ENCODE results near the gene CEP164. TPM values are rescaled to one million over a fixed set of nuclear protein-coding genes. Genes with fewer than 3 reads are reported as not detected.
"Not testable (repeated sequence)": the region's sequence is repeated elsewhere in the genome, so short reads cannot be mapped to it uniquely, and the experiment has no call there.

CEP164 gene
- total and polyA plus RNA-seq, 7 donors = 2.0 to 12.4 (median 5.7) TPM

DNA sequence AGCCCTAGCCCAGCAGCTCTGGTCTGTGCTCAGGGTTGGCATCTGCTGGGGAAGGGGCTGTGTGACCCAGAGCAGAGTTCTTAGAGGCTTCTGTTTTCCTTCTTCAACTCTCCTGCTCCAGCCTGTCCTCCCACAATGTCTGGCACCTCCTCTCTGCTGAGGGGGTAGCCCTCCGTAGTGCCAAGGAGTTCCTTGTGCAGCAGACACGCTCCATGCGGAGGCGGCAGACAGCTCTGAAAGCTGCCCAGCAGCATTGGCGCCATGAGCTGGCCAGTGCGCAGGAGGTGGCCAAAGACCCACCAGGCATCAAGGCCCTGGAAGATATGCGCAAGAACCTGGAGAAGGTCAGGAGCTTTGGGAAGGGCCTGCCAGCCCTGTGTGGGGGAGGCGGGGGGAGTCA lies 69.3 kb downstream of the CEP164 start:
- intact Hi-C loops (cut with DNase I) = no loop called here
- WGBS, 3 donors = 97 to 99% (median 98%) methylated on average over 8 of the region's 8 CpGs
- ATAC-seq = no peak

DNA sequence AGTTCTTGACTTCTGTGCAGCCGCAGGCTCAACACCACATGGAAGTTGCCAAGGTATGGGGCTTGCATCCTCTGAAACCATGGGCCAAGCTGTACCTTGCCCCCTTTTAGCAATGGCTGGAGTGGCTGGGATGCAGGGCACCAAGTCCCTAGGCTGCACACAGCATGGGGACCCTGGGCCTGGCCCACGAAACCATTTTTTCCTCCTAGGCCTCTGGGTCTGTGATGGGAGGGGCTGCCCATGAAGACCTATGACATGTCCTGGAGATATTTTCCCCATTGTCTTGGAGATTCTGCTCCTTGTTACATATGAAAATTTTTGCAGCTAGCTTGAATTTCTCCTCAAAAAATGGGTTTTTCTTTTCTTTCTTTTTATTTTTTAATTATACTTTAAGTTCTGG lies 71.0 kb downstream of the CEP164 start:
- H3K27ac ChIP-seq; DNase-seq; H3K9me3 ChIP-seq; ATAC-seq; H3K27me3 ChIP-seq (ENCODE audit: insufficient read depth in 3 of 3, low read length in 2 of 3); H3K4me3 ChIP-seq; H3K4me1 ChIP-seq; intact Hi-C loops (cut with DNase I): not testable (repeated sequence)
- peaks cover 0 to 59% of the 10 kb centered on the region in 2 donors for H3K36me3 ChIP-seq (ENCODE audit: insufficient read depth in 1 of 2, low read depth in 1 of 2)
- 94 to 99% (median 98%) methylated on average over 2 of the region's 2 CpGs for WGBS, 3 donors

More for the DNA sequence above, 69.3 kb downstream of the CEP164 start:
- Histone ChIP-seq H3K4me1 (no peaks in the 10 kb centered on the region), H3K36me3 (ENCODE audit: insufficient read depth in 1 of 2, low read depth in 1 of 2) (peaks cover 0 to 68% of the 10 kb centered on the region in 2 donors), H3K27me3 (ENCODE audit: insufficient read depth in 3 of 3, low read length in 2 of 3) (no peaks in the 10 kb centered on the region), H3K27ac (no peak overlapping the region), H3K9me3 (no peaks in the 10 kb centered on the region), H3K4me3 (no peak overlapping the region)
- no peak for DNase-seq
- TF ChIP-seq, protein P1, sequence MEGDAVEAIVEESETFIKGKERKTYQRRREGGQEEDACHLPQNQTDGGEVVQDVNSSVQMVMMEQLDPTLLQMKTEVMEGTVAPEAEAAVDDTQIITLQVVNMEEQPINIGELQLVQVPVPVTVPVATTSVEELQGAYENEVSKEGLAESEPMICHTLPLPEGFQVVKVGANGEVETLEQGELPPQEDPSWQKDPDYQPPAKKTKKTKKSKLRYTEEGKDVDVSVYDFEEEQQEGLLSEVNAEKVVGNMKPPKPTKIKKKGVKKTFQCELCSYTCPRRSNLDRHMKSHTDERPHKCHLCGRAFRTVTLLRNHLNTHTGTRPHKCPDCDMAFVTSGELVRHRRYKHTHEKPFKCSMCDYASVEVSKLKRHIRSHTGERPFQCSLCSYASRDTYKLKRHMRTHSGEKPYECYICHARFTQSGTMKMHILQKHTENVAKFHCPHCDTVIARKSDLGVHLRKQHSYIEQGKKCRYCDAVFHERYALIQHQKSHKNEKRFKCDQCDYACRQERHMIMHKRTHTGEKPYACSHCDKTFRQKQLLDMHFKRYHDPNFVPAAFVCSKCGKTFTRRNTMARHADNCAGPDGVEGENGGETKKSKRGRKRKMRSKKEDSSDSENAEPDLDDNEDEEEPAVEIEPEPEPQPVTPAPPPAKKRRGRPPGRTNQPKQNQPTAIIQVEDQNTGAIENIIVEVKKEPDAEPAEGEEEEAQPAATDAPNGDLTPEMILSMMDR (IDR thresholded peaks at IDR 0.05) = no peak

DNA sequence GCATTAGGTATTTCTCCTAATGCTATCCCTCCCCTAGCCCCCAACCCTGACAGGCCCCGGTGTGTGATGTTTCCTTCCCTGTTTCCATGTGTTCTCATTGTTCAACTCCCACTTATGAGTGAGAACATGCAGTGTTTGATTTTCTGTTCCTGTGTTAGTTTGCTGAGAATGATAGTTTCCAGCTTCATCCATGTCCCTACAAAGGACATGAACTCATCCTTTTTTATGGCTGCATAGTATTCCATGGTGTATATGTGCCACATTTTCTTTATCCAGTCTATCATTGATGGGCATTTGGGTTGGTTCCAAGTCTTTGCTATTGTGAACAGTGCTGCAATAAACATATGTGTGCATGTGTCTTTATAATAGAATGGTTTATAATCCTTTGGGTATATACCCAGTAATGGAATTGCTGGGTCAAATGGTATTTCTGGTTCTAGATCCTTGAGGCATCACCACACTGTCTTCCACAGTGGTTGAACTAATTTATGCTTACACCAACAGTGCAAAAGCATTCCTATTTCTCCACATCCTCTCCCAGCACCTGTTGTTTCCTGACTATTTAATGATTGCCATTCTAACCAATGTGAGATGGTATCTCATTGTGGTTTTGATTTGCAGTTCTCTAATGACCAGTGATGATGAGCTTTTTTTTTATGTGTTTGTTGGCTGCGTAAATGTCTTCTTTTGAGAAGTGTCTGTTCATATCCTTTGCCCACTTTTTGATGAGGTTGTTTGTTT lies 71.6 kb downstream of the CEP164 start:
- H3K4me1 ChIP-seq; intact Hi-C loops (cut with DNase I); DNase-seq; H3K27me3 ChIP-seq (ENCODE audit: insufficient read depth in 3 of 3, low read length in 2 of 3); ATAC-seq; H3K9me3 ChIP-seq; H3K4me3 ChIP-seq; H3K27ac ChIP-seq: not testable (repeated sequence)
- H3K36me3 ChIP-seq (ENCODE audit: insufficient read depth in 1 of 2, low read depth in 1 of 2) = peaks cover 0 to 53% of the 10 kb centered on the region in 2 donors
- WGBS, 3 donors = 97 to 100% (median 98%) methylated on average over 2 of the region's 2 CpGs

DNA sequence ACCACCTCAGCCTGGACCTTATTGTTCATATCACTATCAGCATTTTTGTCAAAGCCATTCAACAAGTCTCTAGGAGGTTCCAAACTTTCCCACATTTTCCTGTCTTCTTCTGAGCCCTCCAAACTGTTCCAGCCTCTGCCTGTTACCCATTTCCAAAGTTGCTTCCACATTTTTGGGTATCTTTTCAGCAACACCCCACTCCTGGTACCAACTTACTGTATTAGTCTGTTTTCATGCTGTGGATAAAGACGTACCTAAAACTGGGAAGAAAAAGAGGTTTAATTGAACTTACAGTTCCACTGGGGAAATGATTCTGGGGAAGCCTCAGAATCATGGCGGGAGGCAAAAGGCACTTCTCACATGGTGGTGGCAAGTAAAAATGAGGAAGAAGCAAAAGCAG lies 78.2 kb downstream of the CEP164 start:
- H3K9me3 ChIP-seq; H3K4me1 ChIP-seq; H3K27me3 ChIP-seq (ENCODE audit: insufficient read depth in 3 of 3, low read length in 2 of 3); H3K27ac ChIP-seq; DNase-seq; H3K4me3 ChIP-seq; ATAC-seq; intact Hi-C loops (cut with DNase I): not testable (repeated sequence)
- WGBS, 3 donors = 95 to 99% (median 96%) methylated on average over 2 of the region's 2 CpGs
- H3K36me3 ChIP-seq (ENCODE audit: insufficient read depth in 1 of 2, low read depth in 1 of 2) = peaks cover 0 to 44% of the 10 kb centered on the region in 2 donors

DNA sequence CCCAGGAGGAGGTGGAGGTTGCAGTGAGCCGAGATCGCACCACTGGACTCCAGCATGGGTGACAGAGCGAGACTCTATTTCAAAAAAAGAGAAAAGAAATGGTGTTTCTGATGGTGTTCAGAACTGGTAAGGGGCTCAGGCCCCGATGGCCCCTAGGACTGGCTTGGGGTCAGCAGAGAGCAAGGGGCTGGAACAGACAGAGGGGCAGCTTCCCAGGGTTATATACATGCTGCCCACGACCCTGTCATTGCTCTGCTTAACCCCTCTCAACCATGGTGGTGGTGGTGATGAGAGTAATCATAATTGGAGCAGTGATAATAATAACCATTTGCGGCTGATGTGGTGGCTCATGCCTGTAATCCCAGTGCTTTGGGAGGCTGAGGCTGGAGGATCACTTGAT lies 79.4 kb downstream of the CEP164 start:
- H3K9me3 ChIP-seq = no peaks in the 10 kb centered on the region
- ATAC-seq (no peak), DNase-seq (no peak)
- TF ChIP-seq, protein P1 (IDR thresholded peaks at IDR 0.05) = no peak
- H3K27ac ChIP-seq = no peak overlapping the region
- no peaks in the 10 kb centered on the region for H3K4me1 ChIP-seq
- no peaks in the 10 kb centered on the region for H3K27me3 ChIP-seq (ENCODE audit: insufficient read depth in 3 of 3, low read length in 2 of 3)
- 96 to 98% (median 97%) methylated on average over 6 of the region's 6 CpGs for WGBS, 3 donors
- H3K4me3 ChIP-seq = no peak overlapping the region
- peaks cover 0 to 45% of the 10 kb centered on the region in 2 donors for H3K36me3 ChIP-seq (ENCODE audit: insufficient read depth in 1 of 2, low read depth in 1 of 2)
- intact Hi-C loops (cut with DNase I) = no loop called here

DNA sequence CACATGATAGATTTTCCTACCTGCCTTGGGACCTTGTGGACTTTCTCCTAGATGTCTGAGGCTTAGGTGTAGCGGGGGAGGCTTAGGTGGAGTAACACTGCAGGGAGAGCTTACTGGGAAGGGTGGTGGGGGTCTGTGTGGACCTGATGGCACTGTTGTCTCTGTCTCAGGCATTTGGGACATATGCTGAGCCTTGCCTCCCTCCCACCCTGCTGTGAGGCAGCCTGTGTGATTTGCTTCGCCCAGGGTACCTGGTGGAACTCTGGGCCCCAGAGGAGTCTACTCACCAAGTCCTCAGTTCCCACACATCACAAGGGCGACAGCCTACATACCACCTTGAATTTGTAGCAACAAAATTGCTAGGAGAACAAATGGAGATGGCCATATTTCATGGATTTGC lies 80.7 kb downstream of the CEP164 start:
- Histone ChIP-seq H3K4me1 (no peaks in the 10 kb centered on the region), H3K36me3 (ENCODE audit: insufficient read depth in 1 of 2, low read depth in 1 of 2) (peaks cover 0 to 37% of the 10 kb centered on the region in 2 donors), H3K27ac (no peak overlapping the region), H3K27me3 (ENCODE audit: insufficient read depth in 3 of 3, low read length in 2 of 3) (no peaks in the 10 kb centered on the region), H3K9me3 (no peaks in the 10 kb centered on the region), H3K4me3 (no peak overlapping the region)
- ATAC-seq = no peak
- TF ChIP-seq, protein P1 (IDR thresholded peaks at IDR 0.05) = no peak
- no peak for DNase-seq
- intact Hi-C loops (cut with DNase I) = no loop called here
- WGBS, 3 donors = 94 to 98% (median 96%) methylated on average over 3 of the region's 3 CpGs
